ENCODE data around the gene FRMPD2.

- TF ChIP-seq POLR2A (IDR thresholded peaks at IDR 0.05) (no peak), CTCF (IDR thresholded peaks at IDR 0.05) (no peak)
Measured at GRCh38 chr10:48279081-48279751, 4.7 kb upstream of the FRMPD2 start.

Data from adrenal gland (tissue), 5 donors.